HFF-Myc (cell line): ENCODE measurements around the gene MCF2L2.

ENCODE experiments used
- DNase-seq: peaks from one replicate; pipeline ENCODE4 v3.0.0-alpha.2; 2011; ENCODE audit warnings: low read depth; ENCODE audit errors: extremely low read depth
- H3K4me3 ChIP-seq: replicated peaks from 2 replicates; pipeline ENCODE4 v1.5.1; 2011; ENCODE audit warnings: low read depth, mild to moderate bottlenecking, control low read depth, low read length
- TF ChIP-seq, protein P1 (sequence below): IDR thresholded peaks from 2 replicates; pipeline ENCODE4 v1.5.1; 2012; ENCODE audit warnings: mild to moderate bottlenecking, low read depth, low read length, control low read depth; ENCODE audit errors: missing control alignments

MCF2L2 gene

DNA sequence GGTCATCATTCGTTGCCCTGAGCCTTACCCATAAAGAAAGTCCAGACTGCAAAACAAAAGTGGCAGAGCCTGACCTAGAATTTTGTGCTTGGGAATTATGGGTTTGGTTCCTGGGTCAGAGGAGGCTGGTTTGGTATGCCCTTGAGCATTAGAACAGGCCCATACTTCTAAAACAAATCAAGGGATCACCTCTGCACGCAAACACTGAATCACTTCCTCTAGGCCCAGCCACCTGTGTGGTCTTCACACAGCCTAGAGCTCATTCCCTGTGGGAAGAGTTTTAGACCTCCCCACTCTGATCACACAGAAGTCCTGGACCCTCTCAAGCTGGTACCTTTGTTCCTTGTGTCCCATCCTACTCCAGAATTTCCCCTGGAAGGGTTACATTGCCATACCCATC, 116.0 kb downstream of the MCF2L2 start:
- no peak overlapping the region for H3K4me3 ChIP-seq
- TF ChIP-seq, protein P1, sequence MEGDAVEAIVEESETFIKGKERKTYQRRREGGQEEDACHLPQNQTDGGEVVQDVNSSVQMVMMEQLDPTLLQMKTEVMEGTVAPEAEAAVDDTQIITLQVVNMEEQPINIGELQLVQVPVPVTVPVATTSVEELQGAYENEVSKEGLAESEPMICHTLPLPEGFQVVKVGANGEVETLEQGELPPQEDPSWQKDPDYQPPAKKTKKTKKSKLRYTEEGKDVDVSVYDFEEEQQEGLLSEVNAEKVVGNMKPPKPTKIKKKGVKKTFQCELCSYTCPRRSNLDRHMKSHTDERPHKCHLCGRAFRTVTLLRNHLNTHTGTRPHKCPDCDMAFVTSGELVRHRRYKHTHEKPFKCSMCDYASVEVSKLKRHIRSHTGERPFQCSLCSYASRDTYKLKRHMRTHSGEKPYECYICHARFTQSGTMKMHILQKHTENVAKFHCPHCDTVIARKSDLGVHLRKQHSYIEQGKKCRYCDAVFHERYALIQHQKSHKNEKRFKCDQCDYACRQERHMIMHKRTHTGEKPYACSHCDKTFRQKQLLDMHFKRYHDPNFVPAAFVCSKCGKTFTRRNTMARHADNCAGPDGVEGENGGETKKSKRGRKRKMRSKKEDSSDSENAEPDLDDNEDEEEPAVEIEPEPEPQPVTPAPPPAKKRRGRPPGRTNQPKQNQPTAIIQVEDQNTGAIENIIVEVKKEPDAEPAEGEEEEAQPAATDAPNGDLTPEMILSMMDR, result no peak
- no peak for DNase-seq

DNA sequence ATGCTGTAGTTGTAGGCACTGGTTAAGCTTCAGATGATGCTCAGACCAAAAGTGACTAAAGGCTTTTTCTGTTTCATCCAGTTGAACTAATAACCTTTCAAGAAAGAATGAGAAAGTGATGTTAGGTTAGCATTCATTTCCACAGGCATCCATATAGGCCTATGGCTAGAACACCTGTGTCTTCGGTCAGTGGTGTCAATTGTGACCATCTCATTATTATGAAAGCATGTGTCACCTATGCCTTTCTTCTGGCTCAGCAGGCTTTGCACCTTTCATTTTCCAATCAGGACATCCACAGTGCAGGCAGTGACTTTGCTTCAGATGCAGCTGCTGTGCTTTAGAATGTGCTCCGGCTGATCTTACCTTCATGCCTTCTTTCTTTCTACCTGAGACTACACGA, 117.5 kb downstream of the MCF2L2 start:
- no peak overlapping the region for H3K4me3 ChIP-seq
- TF ChIP-seq, protein P1, result no peak
- no peak for DNase-seq

DNA sequence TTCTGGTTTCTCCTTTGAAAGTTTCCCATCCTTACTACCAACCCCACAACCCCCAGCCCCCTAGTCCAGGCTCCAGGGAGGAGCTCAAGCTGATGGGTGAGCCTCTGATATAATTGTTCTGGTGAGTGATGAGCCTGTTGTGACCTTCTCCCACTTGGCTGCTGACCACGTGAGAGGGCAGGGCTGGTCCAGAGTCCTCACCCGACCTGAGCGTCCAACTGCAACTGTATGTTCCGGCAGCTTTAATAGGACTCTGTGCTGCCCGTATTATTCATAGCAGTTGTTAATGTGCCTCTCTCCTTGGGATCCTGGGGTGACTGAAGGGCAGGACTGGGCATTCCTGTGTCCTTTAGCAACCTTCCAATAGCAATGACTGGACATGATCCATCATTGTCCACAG, 119.1 kb downstream of the MCF2L2 start:
- DNase-seq, result no peak
- H3K4me3 ChIP-seq, result no peak overlapping the region
- TF ChIP-seq, protein P1, result no peak

DNA sequence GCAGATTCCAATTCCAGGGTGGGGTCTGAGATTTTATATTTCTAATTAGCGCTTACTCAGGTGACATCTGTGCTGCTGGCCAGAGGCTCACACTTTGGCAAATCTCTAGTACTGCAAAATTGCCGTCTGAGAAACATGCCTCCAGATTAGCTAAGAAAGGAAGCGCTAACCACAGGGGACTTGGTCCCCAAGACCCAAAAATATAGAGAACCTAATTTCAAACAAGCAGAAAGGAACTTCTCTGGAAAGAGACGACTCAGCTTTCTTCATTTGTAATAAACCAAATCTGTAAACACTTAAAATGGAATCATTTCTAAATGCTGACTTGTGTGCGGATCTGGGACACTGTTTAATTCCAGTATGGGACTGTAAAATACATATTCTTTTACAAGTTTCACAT, 119.7 kb downstream of the MCF2L2 start:
- no peak for DNase-seq
- TF ChIP-seq, protein P1, result no peak
- no peak overlapping the region for H3K4me3 ChIP-seq

DNA sequence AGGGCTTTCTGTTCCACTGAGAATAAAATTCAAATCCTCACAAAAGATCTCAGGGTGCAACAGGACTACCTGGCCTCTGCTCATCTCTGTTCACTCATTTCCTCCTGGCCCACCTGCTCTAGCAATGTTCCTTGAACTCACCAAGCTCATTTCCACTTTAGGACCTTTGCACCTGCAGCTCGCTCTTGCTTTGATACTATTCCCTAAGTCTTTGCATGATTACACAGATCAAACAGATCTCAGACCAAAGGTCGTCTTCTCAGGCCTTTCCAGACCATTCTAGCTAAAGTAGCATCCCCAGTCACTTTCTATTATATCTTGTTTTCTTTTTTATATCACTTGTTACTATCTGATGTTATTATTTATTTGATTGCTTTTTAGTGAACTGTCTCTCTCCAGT, 120.7 kb downstream of the MCF2L2 start:
- H3K4me3 ChIP-seq, result no peak overlapping the region
- DNase-seq, result no peak
- TF ChIP-seq, protein P1, result no peak

DNA sequence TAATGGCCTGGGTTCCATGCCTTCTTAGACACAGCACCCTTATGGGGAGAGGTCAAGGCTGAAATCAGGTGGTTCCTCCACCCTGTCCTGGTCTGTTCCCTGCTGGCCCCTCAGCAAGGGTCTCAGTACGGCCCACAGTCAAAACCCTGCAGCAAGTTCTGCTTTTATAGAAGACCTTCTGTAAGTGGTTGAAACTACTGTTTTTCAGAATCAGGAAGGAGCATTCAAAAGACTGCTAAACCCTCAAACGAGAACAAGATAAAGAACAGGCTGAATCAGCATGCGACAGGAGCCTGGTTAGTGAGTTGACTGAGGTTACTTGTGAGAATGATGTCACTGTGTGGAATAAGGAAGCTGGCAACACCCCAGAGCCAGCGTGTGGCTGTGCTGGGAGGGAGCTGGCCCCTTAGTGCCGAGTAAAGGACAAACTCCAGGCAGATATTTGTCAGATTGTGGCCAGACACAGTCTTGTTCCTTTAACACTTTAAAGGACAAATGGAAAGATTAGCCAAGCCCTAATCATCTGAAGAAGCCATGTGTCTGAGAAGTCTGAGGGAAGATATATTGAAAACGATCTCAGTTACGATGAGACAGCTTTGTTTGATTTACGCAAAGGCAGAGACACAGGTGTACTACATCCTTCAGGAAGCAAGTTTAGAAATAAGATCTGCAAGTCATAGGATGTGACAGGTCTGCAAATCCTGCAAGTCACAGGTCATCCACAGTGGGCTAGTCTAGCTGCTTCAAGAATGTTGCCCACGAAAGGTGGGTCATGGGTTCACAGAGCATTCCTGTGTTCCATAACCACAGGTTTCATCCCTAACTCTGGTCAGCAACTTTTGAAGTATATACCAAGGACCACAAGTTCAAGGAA, 121.4 kb downstream of the MCF2L2 start:
- H3K4me3 ChIP-seq, result no peak overlapping the region
- no peak for DNase-seq

More for the DNA sequence above, 121.4 kb downstream of the MCF2L2 start:
- TF ChIP-seq, protein P1, result no peak
